NCI-H2107 (cell line): Measurements from ENCODE around the gene C17orf113.

Experiments
- DNase-seq: peaks from one replicate; lab custom pipeline; 2025; lab: John Stamatoyannopoulos, UW

Gene C17orf113

GRCh38 chr17:42072323-42073187, 22.2 kb upstream of the C17orf113 start:
- DNase-seq = no peak

DNA sequence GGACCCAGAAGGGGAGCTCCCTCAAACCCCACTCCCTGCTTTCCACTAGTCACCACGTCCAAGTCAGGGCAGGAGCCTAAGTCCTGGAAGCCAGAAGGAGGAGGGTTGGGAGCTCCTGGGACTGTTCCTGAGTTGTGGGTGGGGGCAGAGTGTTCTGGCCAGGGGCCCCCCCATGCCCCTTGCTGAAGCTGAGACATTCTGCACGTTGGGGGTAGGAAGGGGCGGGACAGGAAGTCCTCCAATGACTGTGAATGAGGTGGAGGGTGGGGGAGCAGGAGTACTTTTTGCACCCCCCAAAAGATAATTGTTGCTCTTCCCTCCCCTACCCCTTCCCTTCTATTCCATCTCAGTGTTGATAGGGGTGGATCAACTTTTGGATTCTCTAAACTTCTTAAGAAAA, 21.4 kb upstream of the C17orf113 start:
- no peak for DNase-seq

GRCh38 chr17:42068979-42069378, 18.6 kb upstream of the C17orf113 start:
- DNase-seq = no peak

DNA sequence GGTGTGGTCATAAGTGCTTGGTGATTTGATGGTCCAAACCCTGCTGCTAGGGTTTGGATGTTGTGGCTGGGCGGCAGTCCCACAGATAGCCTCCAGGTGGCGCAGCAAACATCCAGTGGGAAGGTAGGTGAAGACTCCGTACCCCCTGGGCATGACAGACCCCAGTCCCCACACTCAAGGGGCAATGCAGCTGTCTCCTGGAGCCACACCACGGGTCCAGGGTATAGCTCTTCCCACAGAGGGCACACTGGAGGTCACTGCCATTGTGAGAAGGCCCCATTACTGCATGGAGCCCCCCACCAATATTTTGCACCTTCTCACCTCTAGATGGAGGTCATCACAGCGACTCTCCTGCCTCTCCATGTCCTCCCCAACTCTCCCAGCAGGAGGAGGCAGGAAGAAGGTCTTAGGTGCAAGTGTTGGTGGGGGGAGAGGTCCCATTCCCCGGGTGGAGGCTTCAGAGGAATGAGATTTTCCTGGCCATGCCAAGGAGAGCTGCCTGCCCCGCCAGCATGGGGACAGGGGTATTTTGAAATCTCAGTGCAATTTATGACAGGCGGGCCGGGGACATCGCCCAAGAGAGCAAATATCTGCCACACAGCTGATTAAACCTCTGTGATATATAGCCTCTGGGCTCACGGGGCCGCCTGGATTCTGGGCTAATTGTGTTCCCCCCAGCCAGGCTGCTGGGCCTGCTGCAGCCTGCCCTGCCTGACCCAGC, 17.1 kb upstream of the C17orf113 start:
- no peak for DNase-seq

DNA sequence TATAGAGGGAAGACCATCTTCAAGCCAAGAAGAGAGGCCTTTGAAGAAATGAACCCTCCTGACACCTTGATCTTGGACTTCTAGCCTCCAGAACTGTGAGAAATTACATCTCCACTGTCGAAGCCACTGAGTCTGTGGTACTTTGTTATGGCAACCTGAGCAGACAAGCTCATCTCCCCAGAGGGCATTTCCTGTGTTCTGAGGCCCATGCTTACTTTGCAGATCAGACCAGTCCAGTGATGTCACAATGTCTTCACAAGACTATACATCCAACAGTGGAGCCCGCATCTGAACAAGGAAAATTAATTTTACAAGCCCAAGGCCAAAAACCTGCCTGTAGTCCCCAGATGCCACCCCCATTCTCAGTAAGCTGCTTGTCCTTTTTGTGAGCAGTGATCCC, 14.8 kb upstream of the C17orf113 start:
- DNase-seq = no peak

DNA sequence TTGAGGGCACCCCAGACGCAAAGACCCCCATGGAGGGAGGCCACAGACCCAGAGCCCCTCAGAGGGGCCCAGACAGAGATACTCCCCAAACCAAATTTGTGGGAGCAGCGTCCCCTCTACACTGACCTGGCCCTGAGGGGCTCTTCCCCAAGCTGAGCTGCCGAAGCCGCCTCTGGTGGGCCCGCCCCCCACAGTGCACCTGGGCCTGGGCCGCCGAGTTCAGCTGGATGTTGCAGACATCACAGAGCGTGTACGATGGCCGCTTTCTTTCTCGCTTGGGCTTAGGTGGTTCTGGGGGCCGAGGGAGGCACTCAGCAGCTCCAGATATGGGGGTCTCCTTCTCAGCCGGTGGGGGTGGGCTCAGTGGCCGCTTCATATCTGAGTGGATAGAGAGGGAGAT, 12.3 kb upstream of the C17orf113 start:
- no peak for DNase-seq

GRCh38 chr17:42061646-42062487, 11.5 kb upstream of the C17orf113 start:
- DNase-seq = no peak

DNA sequence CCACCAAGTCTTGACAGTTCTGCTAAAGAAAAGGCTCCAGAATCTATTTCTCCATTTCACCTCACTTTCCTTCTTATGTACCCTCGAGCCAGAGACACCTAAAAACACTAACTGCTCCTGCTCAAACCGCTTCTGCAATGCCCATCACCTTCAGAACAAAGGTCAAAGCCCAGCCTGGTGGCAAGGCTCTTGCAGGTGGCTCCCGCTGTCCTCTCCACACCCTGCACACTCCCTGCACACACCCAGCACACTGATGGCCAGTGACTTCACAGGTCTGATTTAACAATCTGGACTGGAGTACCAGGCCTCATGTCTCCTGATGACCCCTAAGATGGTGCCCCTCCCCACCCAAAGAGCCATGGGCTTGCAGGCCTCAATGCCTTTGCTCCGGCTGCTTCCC, 9.8 kb upstream of the C17orf113 start:
- no peak for DNase-seq

- DNase-seq = no peak
These were observed 9.4 kb upstream of the C17orf113 start for GRCh38 chr17:42059815-42060214.

GRCh38 chr17:42058063-42058462, 7.7 kb upstream of the C17orf113 start:
- DNase-seq = no peak

GRCh38 chr17:42056635-42057034, 6.2 kb upstream of the C17orf113 start:
- no peak for DNase-seq

GRCh38 chr17:42055496-42055895, 5.1 kb upstream of the C17orf113 start:
- no peak for DNase-seq

DNA sequence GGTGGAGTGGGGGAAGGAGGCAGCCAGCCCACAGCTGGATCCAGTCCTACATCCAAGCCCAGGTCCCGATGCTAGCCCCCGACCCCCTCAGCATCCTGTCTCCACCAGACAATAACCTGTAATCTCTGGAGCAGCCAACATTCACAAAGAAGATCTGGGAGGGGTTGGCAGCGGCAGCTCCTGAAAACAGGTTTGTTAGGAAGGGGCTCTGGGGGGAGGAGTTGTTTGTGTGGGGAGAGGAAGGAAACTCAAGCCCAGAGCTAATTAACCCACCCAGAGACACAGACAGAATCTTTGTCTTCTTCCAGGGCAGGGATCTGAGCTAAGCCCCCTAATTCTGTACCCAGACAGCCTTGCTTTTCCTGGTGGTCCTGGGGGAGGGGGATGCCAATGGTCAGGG, 4.6 kb upstream of the C17orf113 start:
- no peak for DNase-seq

GRCh38 chr17:42053731-42054500, 3.5 kb upstream of the C17orf113 start:
- DNase-seq = no peak

DNA sequence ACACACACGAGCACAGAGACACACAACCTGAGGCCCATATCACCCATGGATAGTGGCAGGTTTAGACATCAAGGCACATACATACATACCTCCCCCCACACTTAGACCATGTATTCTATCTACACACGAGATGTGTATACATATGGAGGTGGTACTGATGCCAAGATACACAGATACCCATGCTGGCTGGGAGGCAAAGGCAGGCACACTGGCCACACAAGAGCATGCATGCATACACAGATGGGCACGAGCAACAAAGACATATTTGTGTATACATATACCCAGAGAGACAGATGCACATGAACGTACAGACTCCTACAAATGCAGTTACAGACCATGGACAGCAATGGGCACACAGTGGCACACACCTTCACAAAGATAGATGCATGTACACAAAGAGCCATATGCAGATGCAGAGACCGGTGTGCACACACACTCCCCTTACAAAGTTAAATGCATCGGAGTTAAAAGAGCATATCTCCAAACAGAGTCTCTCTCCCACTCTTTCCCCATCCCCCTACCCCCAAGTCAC, 2.0 kb upstream of the C17orf113 start:
- DNase-seq = no peak

DNA sequence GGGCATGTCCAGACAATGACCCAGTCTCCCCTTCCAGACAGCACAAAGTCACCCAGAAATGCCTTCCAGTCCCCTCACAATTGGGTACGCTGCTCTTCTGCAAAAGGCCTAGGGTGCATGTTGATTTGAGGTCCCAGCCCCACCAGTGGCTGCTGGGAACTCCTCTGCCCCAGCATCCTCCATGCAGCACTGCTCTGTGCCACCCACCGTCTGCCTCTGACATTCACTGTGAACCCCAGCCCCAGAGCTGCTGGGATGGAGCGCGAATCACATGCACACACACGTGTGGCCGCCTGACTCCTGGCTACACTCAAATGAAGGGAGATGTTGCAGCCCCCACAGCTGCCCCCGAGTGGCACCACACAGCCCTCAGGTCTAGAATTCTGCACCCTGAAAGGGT, 1.2 kb upstream of the C17orf113 start:
- DNase-seq = no peak

DNA sequence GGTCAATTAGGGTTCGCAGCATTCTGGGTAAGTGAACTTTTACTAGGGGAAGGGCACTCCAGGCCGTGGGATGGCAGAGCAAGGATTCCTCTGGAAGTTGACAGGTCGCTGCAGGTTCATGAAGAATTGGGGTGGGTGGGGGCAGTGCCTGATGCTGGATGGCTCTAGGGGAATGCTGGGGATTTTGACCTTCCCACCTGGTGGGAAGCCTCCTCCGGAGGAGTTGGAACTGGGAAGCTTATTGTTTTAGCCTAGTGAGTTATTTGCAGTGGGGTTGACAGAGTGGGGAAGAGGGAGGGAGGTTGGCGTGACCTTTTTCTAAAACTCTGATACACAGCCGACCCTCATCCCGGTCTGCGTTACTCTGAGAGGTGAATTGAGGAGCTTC, 606 bp upstream of the C17orf113 start:
- DNase-seq = no peak

GRCh38 chr17:42049834-42050392, 488 bp downstream of the C17orf113 start:
- DNase-seq = no peak

DNA sequence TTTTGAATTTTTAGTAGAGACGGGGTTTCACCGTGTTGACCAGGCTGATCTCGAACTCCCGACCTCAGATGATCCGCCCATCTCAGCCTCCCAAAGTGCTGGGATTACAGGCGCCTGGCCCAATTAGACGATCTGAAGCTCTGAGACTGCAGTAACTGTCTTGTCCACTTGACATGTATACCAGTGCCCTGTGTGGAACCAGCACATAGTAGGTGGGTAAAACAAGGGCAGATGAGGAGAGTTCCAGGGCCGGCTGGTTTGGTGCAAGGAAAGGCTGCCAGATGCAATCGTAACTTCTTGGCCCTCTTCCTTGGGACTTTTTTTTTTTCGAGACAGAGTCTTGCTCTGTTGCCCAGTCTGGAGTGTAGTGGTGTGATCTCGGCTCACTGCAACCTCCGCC, 3.1 kb downstream of the C17orf113 start:
- no peak for DNase-seq

GRCh38 chr17:42045719-42046118, 4.7 kb downstream of the C17orf113 start:
- DNase-seq = no peak
